SU-DHL-6 (cell line): Measurements from ENCODE around the gene INF2.

Experiments
- EZH2phosphoT487 ChIP-seq: fragments of 200-600 bp; sonication (generic), shearing (Covaris generic); conservative IDR thresholded peaks from 2 replicates; pipeline ENCODE4 v1.6.1; 2018; ENCODE audit warnings: mild to moderate bottlenecking, antibody characterized with exemption, low read length, moderate library complexity, mixed read lengths
- TF ChIP-seq, protein P1 (sequence below): fragments of 200-600 bp; sonication (generic); IDR thresholded peaks from one replicate; pipeline ENCODE4 v1.5.1; 2017; ENCODE audit warnings: antibody characterized with exemption, mild to moderate bottlenecking, low read length, moderate library complexity; ENCODE audit not compliant: insufficient read depth, poor library complexity, severe bottlenecking

GRCh38 chr14:104699426-104699748, 10.0 kb downstream of the INF2 start:
- TF ChIP-seq, protein P1, sequence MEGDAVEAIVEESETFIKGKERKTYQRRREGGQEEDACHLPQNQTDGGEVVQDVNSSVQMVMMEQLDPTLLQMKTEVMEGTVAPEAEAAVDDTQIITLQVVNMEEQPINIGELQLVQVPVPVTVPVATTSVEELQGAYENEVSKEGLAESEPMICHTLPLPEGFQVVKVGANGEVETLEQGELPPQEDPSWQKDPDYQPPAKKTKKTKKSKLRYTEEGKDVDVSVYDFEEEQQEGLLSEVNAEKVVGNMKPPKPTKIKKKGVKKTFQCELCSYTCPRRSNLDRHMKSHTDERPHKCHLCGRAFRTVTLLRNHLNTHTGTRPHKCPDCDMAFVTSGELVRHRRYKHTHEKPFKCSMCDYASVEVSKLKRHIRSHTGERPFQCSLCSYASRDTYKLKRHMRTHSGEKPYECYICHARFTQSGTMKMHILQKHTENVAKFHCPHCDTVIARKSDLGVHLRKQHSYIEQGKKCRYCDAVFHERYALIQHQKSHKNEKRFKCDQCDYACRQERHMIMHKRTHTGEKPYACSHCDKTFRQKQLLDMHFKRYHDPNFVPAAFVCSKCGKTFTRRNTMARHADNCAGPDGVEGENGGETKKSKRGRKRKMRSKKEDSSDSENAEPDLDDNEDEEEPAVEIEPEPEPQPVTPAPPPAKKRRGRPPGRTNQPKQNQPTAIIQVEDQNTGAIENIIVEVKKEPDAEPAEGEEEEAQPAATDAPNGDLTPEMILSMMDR = no peak
- TF ChIP-seq EZH2phosphoT487 = no peak
